ENCODE measurements around the gene WDR70. TPM values are rescaled to one million over a fixed set of nuclear protein-coding genes. Genes with fewer than 3 reads are reported as not detected.

The WDR70 gene
- total RNA-seq, 1 experiment from 2014 or later = 55.2 TPM

DNA sequence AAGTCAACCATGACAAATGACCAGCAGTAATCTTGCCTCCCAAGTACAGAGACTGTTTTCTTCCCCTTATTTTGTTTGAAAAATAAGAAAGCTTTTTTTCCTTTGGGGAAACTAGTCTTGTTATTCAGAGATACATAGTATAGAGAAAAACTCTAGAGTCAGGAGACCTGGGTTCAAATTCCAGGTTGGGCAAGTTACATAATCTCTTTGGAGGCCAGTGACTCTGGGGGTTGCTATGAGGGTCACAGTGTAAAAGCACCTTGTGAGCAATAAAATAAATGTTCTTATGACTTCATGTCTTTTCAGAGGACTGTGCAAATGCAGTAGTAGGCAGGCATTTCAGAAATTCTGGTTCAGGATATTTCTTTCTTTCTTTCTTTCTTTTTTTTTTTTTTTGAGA, 389.3 kb downstream of the WDR70 start:
- no peak overlapping the region for H3K4me3 ChIP-seq (ENCODE audit: low read depth, low read length, poor library complexity, severe bottlenecking)
- DNase-seq (ENCODE audit: low spot score) = no peak
- no peaks in the 10 kb centered on the region for H3K9me3 ChIP-seq (ENCODE audit: low read depth, low read length, poor library complexity, severe bottlenecking)
- ChIA-PET CTCF (no interaction called here), POLR2A (ENCODE audit: low non-redundant PET) (interaction anchor here (0.6 kb wide), 1 partner anchor 22 kb away, joined by 5 read pairs; no protein-coding TSS in a partner anchor)
- no peak for TF ChIP-seq EZH2 (IDR thresholded peaks at IDR 0.05; ENCODE audit: borderline replicate concordance, low read depth, low read length, poor library complexity, severe bottlenecking)
- intact Hi-C loops (cut with micrococcal nuclease; ENCODE audit: unreplicated experiment) = no loop called here
- no peaks in the 10 kb centered on the region for H3K4me1 ChIP-seq (ENCODE audit: insufficient read depth, low read length, poor library complexity, severe bottlenecking)
- no peaks in the 10 kb centered on the region for H3K36me3 ChIP-seq (ENCODE audit: insufficient read depth, low read length, poor library complexity, severe bottlenecking)
- no peaks in the 10 kb centered on the region for H3K27me3 ChIP-seq (replicated peaks; ENCODE audit: insufficient read depth, low read depth, low read length, poor library complexity)
- no peak overlapping the region for H3K27ac ChIP-seq (ENCODE audit: low read depth, low read length, poor library complexity, severe bottlenecking)
- BruUV-seq (replicated peaks) = no TSS peak

DNA sequence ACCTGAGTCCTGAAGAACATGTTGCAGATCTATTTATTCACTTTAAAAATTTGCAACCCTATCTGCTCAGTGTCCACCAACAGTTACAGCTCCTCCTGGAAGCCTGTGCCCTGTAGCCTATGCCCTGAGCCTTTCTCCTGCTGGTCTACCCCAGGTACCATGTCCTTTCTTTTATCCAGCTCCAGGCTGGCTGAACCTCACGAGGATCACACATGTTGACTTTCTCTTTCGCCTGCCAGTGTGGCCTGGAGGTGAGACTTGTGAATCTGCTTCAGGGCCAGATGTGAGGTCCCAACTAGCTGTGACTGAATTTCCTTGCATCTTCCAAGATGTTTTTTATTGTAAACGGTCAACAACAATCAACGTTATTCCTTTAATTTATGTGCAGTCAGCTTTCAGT, 390.0 kb downstream of the WDR70 start:
- no peaks in the 10 kb centered on the region for H3K9me3 ChIP-seq (ENCODE audit: low read depth, low read length, poor library complexity, severe bottlenecking)
- TF ChIP-seq EZH2 (IDR thresholded peaks at IDR 0.05; ENCODE audit: borderline replicate concordance, low read depth, low read length, poor library complexity, severe bottlenecking) = no peak
- TF ChIP-seq, protein P1, sequence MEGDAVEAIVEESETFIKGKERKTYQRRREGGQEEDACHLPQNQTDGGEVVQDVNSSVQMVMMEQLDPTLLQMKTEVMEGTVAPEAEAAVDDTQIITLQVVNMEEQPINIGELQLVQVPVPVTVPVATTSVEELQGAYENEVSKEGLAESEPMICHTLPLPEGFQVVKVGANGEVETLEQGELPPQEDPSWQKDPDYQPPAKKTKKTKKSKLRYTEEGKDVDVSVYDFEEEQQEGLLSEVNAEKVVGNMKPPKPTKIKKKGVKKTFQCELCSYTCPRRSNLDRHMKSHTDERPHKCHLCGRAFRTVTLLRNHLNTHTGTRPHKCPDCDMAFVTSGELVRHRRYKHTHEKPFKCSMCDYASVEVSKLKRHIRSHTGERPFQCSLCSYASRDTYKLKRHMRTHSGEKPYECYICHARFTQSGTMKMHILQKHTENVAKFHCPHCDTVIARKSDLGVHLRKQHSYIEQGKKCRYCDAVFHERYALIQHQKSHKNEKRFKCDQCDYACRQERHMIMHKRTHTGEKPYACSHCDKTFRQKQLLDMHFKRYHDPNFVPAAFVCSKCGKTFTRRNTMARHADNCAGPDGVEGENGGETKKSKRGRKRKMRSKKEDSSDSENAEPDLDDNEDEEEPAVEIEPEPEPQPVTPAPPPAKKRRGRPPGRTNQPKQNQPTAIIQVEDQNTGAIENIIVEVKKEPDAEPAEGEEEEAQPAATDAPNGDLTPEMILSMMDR (conservative IDR thresholded peaks at IDR 0.05; ENCODE audit: low read depth, low read length) = no peak
- ChIA-PET CTCF (no interaction called here), POLR2A (ENCODE audit: low non-redundant PET) (no interaction called here)
- no peaks in the 10 kb centered on the region for H3K27me3 ChIP-seq (replicated peaks; ENCODE audit: insufficient read depth, low read depth, low read length, poor library complexity)
- no peak for DNase-seq (ENCODE audit: low spot score)
- H3K4me1 ChIP-seq (ENCODE audit: insufficient read depth, low read length, poor library complexity, severe bottlenecking) = no peaks in the 10 kb centered on the region
- H3K4me3 ChIP-seq (ENCODE audit: low read depth, low read length, poor library complexity, severe bottlenecking) = no peak overlapping the region
- H3K36me3 ChIP-seq (ENCODE audit: insufficient read depth, low read length, poor library complexity, severe bottlenecking) = no peaks in the 10 kb centered on the region
- intact Hi-C loops (cut with micrococcal nuclease; ENCODE audit: unreplicated experiment) = no loop called here
- no TSS peak for BruUV-seq (replicated peaks)
- H3K27ac ChIP-seq (ENCODE audit: low read depth, low read length, poor library complexity, severe bottlenecking) = no peak overlapping the region

DNA sequence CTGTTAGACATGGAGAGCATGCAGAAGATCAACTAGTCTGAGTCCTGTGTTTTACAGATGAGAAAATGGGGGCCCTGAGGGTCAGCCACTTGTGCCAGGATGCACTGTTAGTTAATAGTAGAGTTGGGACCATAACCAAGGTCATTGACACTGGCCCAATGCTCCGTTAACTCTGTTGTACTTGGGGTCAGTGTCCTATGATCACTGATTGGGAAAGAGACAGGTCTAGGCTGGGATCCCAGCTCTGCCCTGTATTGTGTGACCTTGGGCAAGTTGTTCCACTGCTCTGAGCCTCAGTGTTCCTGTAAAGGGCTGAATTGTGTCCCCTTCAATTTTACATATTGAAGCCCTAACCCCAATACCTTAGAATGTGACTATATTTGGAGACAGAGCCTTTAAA, 390.7 kb downstream of the WDR70 start:
- Histone ChIP-seq H3K4me3 (ENCODE audit: low read depth, low read length, poor library complexity, severe bottlenecking) (no peak overlapping the region), H3K27ac (ENCODE audit: low read depth, low read length, poor library complexity, severe bottlenecking) (no peak overlapping the region), H3K27me3 (replicated peaks; ENCODE audit: insufficient read depth, low read depth, low read length, poor library complexity) (no peaks in the 10 kb centered on the region), H3K4me1 (ENCODE audit: insufficient read depth, low read length, poor library complexity, severe bottlenecking) (no peaks in the 10 kb centered on the region), H3K9me3 (ENCODE audit: low read depth, low read length, poor library complexity, severe bottlenecking) (peaks cover 7% of the 10 kb centered on the region), H3K36me3 (ENCODE audit: insufficient read depth, low read length, poor library complexity, severe bottlenecking) (no peaks in the 10 kb centered on the region)
- no TSS peak for BruUV-seq (replicated peaks)
- no peak for TF ChIP-seq EZH2 (IDR thresholded peaks at IDR 0.05; ENCODE audit: borderline replicate concordance, low read depth, low read length, poor library complexity, severe bottlenecking)
- TF ChIP-seq, protein P1 (conservative IDR thresholded peaks at IDR 0.05; ENCODE audit: low read depth, low read length) = no peak
- intact Hi-C loops (cut with micrococcal nuclease; ENCODE audit: unreplicated experiment) = no loop called here
- ChIA-PET POLR2A (ENCODE audit: low non-redundant PET) (no interaction called here), CTCF (no interaction called here)
- DNase-seq (ENCODE audit: low spot score) = no peak

DNA sequence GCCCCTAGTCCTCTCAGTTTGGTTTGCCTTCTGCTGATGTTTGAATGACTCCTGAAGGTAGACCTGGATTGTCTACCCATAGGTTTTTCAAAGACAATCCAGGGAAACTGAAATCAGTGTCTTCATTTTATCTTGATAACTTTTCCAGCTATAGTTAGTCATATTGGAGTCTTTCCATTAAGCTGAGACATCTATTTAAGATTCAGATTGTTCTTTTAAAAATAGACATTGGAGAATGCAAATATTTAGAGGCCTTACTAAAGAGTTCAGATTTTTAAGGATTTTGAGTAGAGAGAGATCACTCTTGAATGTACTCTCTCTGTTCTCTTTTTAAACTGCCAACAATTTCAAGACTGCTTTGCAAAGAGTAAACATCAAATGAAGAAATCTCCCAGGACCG, 391.7 kb downstream of the WDR70 start:
- BruUV-seq (replicated peaks) = no TSS peak
- H3K9me3 ChIP-seq (ENCODE audit: low read depth, low read length, poor library complexity, severe bottlenecking) = peaks cover 11% of the 10 kb centered on the region
- TF ChIP-seq EZH2 (IDR thresholded peaks at IDR 0.05; ENCODE audit: borderline replicate concordance, low read depth, low read length, poor library complexity, severe bottlenecking) = no peak
- TF ChIP-seq, protein P1 (conservative IDR thresholded peaks at IDR 0.05; ENCODE audit: low read depth, low read length) = no peak
- no peaks in the 10 kb centered on the region for H3K4me1 ChIP-seq (ENCODE audit: insufficient read depth, low read length, poor library complexity, severe bottlenecking)
- intact Hi-C loops (cut with micrococcal nuclease; ENCODE audit: unreplicated experiment) = no loop called here
- no peak overlapping the region for H3K27ac ChIP-seq (ENCODE audit: low read depth, low read length, poor library complexity, severe bottlenecking)
- no peak overlapping the region for H3K4me3 ChIP-seq (ENCODE audit: low read depth, low read length, poor library complexity, severe bottlenecking)
- H3K36me3 ChIP-seq (ENCODE audit: insufficient read depth, low read length, poor library complexity, severe bottlenecking) = no peaks in the 10 kb centered on the region
- ChIA-PET CTCF (no interaction called here), POLR2A (ENCODE audit: low non-redundant PET) (no interaction called here)
- H3K27me3 ChIP-seq (replicated peaks; ENCODE audit: insufficient read depth, low read depth, low read length, poor library complexity) = no peaks in the 10 kb centered on the region
- DNase-seq (ENCODE audit: low spot score) = no peak
